Lower lobe of right lung (tissue), 2 donors: ENCODE measurements around the gene ZXDA. TPM values are rescaled to one million over a fixed set of nuclear protein-coding genes. Genes with fewer than 3 reads are reported as not detected.
A peak's percentile ranks its signal among the peaks of the same experiment; 100 is the strongest.
"Not testable (repeated sequence)": the region's sequence is repeated elsewhere in the genome, so short reads cannot be mapped to it uniquely, and the experiment has no call there.

Experiments used
- ATAC-seq, 2 donors: fragments of 200-7000 bp; cut with Tn5 transposase; one replicate each; pipeline ENCODE4 v1.9.1; 2020 to 2022; ENCODE audit warnings: mild to moderate bottlenecking in 2 of 2, moderate library complexity in 2 of 2
- DNase-seq: peaks from one replicate; pipeline ENCODE4 v3.0.0-alpha.2; 2020
- H3K27ac ChIP-seq: fragments of 200-600 bp; one replicate; pipeline ENCODE4 v1.8.0; 2022
- H3K27me3 ChIP-seq: fragments of 200-600 bp; one replicate; pipeline ENCODE4 v1.8.0; 2022; ENCODE audit warnings: low read depth
- H3K36me3 ChIP-seq: fragments of 200-600 bp; one replicate; pipeline ENCODE4 v1.8.0; 2022; ENCODE audit warnings: mild to moderate bottlenecking
- H3K4me1 ChIP-seq: fragments of 200-600 bp; one replicate; pipeline ENCODE4 v1.8.0; 2022
- H3K4me3 ChIP-seq: fragments of 200-600 bp; one replicate; pipeline ENCODE4 v1.8.0; 2022; ENCODE audit warnings: mild to moderate bottlenecking
- H3K9me3 ChIP-seq: fragments of 200-600 bp; one replicate; pipeline ENCODE4 v1.8.0; 2022
- intact Hi-C: fragments of 100-400 bp; cut with DNase I; formaldehyde crosslinking; loops from one replicate; pipeline ENCODE4 v1.11.0; 2022
- total RNA-seq: library from RNA; stranded (reverse); fragmentation: NEBNext Ultra II Directional; extraction: Animal tissue kit (Norgen Biotek cat#: 25700); gene quantifications from one replicate; pipeline ENCODE4 v1.2.1, GENCODE V29; 2021
- TF ChIP-seq, protein P1 (sequence below): fragments of 200-600 bp; IDR thresholded peaks from one replicate; pipeline ENCODE4 v1.8.0; 2022; ENCODE audit warnings: antibody characterized with exemption, mild to moderate bottlenecking
- donor health status: DM: no; HTN: yes; CAD: no; lungs with severe emphysema.

Gene ZXDA
- total RNA-seq, 1 donor from 2014 or later, result 4.6 TPM

DNA sequence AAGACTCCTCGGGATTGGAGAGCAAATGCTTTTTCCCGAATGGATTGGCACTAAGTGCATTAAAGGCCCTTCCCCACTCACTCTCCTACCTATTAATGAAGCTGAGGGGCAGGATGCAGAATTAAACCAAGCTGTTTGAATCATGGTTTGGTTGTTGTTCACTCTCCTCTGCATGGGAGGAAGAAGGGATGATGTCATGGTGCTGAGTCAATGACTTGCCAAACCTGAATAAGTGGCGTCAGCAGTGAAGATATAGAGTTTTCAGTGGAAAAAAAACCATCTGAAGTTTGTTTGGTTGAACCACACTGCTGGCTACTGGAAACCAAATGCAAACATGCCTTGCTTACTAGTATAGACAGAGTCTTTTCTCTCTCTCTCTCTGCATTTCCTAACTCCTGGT lies 19.8 kb upstream of the ZXDA start:
- TF ChIP-seq, protein P1, sequence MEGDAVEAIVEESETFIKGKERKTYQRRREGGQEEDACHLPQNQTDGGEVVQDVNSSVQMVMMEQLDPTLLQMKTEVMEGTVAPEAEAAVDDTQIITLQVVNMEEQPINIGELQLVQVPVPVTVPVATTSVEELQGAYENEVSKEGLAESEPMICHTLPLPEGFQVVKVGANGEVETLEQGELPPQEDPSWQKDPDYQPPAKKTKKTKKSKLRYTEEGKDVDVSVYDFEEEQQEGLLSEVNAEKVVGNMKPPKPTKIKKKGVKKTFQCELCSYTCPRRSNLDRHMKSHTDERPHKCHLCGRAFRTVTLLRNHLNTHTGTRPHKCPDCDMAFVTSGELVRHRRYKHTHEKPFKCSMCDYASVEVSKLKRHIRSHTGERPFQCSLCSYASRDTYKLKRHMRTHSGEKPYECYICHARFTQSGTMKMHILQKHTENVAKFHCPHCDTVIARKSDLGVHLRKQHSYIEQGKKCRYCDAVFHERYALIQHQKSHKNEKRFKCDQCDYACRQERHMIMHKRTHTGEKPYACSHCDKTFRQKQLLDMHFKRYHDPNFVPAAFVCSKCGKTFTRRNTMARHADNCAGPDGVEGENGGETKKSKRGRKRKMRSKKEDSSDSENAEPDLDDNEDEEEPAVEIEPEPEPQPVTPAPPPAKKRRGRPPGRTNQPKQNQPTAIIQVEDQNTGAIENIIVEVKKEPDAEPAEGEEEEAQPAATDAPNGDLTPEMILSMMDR, result no peak
- intact Hi-C loops, result no loop called here
- no peak for ATAC-seq

DNA sequence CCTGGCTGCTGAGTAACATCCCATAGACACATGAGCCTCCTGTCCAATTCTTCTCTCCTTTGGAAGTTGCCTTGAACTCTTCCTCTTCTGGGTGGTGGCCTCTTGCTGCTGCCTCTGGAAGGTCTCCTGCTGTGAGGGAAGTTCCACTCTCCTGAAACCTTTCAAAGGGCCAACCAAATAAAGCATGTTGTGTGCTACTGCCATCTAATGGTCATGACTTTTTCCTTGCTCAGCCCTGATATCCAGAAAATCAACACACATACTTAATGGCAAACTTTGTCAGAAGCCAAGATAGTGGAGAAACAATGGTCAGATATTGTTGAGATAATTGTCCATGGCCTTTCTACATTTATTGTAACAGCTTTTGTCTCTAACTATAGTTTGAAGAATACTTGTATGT lies 19.1 kb upstream of the ZXDA start:
- Histone ChIP-seq H3K27ac (no peak overlapping the region), H3K9me3 (no peaks in the 10 kb centered on the region), H3K36me3 (no peaks in the 10 kb centered on the region), H3K4me3 (no peak overlapping the region), H3K27me3 (no peaks in the 10 kb centered on the region), H3K4me1 (no peaks in the 10 kb centered on the region)
- TF ChIP-seq, protein P1, result peak; percentile 40
- intact Hi-C loops, result no loop called here
- no peak for DNase-seq
- no peak for ATAC-seq

More for the DNA sequence above, 19.8 kb upstream of the ZXDA start:
- Histone ChIP-seq H3K4me1 (no peaks in the 10 kb centered on the region), H3K4me3 (no peak overlapping the region), H3K36me3 (no peaks in the 10 kb centered on the region), H3K9me3 (no peaks in the 10 kb centered on the region), H3K27me3 (no peaks in the 10 kb centered on the region), H3K27ac (no peak overlapping the region)
- DNase-seq, result no peak

DNA sequence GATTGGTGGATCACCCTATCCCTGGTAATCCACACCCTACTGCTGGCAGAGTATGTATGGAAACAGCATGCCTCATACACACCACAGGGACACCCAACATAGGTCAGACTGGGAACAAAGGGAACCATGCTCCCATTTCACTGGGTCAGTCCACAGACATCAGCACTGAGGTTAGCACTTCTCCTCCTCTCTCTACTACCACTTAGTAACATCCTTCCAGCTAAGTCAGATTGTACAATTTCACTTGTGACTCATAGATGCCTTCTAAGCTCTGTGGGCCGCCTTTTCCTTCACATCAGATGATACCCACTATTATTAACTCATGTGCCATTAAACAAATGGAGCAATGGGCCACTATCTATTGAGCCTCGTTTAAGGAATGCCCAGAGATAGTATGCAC lies 15.5 kb upstream of the ZXDA start:
- DNase-seq, result no peak
- Histone ChIP-seq H3K4me3 (no peak overlapping the region), H3K36me3 (no peaks in the 10 kb centered on the region), H3K27me3 (no peaks in the 10 kb centered on the region), H3K4me1 (no peaks in the 10 kb centered on the region), H3K9me3 (no peaks in the 10 kb centered on the region), H3K27ac (no peak overlapping the region)
- TF ChIP-seq, protein P1, result no peak
- intact Hi-C loops, result no loop called here
- no peak for ATAC-seq

DNA sequence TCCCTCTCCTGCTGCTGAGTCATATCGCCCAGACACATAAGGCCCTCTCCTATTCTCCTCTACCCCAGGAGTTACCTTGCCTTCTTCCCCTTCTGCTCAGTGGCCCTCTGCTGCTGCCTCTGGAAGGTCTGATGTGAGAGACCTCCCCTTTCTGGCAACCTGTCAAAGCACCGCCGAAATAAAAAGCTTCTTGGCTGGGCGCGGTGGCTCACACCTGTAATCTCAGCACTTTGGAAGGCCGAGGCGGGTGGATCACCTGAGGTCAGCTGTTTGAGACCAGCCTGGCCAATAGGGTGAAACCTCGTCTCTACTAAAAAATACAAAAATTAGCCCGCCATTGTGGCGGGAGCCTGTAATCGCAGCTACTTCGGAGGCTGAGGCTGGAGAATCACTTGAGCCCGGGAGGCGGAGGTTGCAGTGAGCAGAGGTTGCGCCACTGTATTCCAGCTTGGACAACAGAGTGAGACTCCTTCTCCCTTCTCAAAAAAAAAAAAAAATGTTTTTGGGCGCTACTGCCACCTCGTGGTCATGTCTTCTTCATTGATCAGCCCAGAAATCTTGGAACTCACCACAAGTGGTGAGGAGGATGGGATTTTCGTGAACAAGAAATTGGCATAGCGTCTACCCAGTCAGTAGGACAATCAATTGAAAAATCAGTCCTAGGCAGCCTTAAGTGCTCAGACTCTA lies 8.6 kb upstream of the ZXDA start:
- H3K4me3 ChIP-seq, result no peak overlapping the region
- peak; percentile 45 for DNase-seq
- TF ChIP-seq, protein P1, result peak; percentile 47
- intact Hi-C loops, result no loop called here
- H3K4me1 ChIP-seq, result no peaks in the 10 kb centered on the region
- no peak overlapping the region for H3K27ac ChIP-seq
- peak; percentile 51 to 65 for ATAC-seq
- no peaks in the 10 kb centered on the region for H3K36me3 ChIP-seq
- H3K9me3 ChIP-seq, result no peaks in the 10 kb centered on the region
- H3K27me3 ChIP-seq, result no peaks in the 10 kb centered on the region

DNA sequence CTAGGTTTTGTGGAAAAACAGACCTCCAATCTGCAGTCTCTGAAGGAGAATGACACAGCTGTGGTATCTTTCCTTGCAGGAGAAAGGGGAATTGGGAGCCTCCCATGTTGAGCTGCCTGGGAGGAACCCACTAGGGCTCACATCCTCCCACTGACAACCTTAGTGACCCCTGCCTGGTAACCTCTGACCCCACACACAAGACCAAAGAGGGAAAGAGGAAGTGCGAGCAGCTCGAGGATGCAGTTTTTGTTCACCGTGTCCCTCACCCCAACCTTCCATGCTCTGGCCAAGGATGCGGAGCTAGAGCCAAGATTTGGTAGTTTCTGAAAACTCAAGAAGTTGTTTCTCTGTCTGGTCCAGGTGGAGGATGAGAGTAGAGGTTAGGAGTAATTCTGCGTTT lies 5.4 kb upstream of the ZXDA start:
- intact Hi-C loops, result no loop called here
- Histone ChIP-seq H3K9me3 (no peaks in the 10 kb centered on the region), H3K27me3 (no peaks in the 10 kb centered on the region), H3K4me1 (peaks cover 5% of the 10 kb centered on the region), H3K36me3 (no peaks in the 10 kb centered on the region), H3K27ac (no peak overlapping the region), H3K4me3 (no peak overlapping the region)
- ATAC-seq, result no peak
- TF ChIP-seq, protein P1, result no peak
- DNase-seq, result no peak

DNA sequence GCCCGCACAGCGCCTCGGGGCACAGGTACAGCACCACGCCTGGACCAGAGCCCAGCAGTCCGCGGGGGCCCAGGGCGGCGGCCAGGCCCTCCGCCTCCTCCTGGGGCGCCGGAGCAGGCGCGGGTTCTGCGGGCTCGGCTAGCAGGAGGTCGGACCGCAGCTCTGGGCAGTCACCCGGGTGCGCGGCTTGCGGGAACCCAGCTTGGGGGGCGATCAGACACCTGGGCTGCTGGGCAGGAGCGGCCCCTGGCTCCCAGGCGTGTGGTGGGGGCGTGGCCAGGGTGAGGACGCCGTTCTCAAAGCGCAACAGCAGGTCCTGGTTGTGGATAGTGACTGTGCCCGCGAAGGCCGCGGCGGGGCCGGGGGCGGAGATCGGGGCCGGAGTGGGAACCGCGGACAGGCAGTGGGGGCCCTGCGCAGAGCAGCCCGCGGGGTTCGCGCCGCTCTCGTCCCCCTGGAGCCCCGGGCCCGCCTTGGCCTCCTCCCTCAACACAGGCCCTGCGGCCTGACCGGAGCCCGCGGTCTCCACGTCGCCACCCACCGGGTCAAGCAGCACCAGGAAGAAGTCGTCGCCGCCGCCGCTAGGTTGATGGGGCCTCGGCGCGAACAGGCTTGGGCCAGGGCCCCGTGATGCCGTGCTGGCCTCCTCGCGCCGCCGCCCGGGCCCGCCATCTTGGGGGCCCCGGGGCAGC lies 517 bp downstream of the ZXDA start:
- H3K4me3 ChIP-seq, result peak overlapping the region; percentile 56
- peak overlapping the region; percentile 88 for H3K27ac ChIP-seq
- H3K27me3 ChIP-seq, intact Hi-C loops, H3K36me3 ChIP-seq, H3K9me3 ChIP-seq: not testable (repeated sequence)
- DNase-seq (peak; percentile 57), ATAC-seq (peak; percentile 95 to 96)
- peaks cover 18% of the 10 kb centered on the region for H3K4me1 ChIP-seq

DNA sequence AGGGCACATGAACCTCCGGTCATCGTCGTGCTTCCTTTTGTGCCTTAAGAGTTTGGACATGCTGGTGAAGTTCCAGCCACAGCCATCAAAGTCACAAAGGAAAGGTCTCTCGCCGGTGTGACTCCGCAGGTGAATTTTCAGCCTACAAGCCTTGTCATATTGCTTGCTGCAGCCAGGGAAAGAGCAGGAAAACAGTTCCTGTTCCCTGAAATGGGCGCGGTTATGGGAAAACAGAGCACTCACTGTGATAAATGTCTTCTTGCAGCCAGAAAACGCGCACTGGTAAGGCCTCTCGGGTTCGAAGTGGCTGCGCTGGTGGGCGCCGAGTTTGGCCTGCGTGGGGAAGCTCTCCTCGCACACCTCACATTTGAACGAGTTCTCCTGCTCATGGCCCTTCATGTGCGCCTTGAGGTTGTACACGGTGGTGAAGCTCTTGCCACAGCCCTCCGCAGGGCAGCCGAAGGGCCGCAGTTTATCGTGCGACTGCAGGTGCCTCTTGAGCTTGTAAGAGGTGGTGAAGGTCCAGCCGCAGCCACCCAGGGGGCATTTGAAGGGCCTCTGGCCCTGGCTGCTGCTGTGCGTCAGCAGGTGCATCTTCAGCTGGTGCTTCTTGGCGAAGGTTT lies 1.2 kb downstream of the ZXDA start:
- ATAC-seq, result peak; percentile 30 to 53
- Histone ChIP-seq H3K27ac (peak overlapping the region; percentile 88), H3K4me1 (peaks cover 18% of the 10 kb centered on the region), H3K4me3 (peak overlapping the region; percentile 56)
- H3K36me3 ChIP-seq, intact Hi-C loops, DNase-seq, H3K27me3 ChIP-seq, H3K9me3 ChIP-seq: not testable (repeated sequence)
